HCT116 (cell line): ENCODE data around the gene APOOL. TPM values are rescaled to one million over a fixed set of nuclear protein-coding genes. Genes with fewer than 3 reads are reported as not detected.

Source experiments
- ATAC-seq: fragments of 200-7000 bp; cut with Tn5 transposase; 2 replicates; pipeline ENCODE4 v1.9.1; 2020; ENCODE audit warnings: mild to moderate bottlenecking, moderate library complexity
- BruUV-seq: library from RNA; stranded (reverse); fragments of 400-500 nt; replicated peaks from 2 replicates; lab custom pipeline; 2021; lab: Mats Ljungman, UMichigan
- CTCF ChIA-PET: fragments of 300-600 bp; sonication (Branson Sonifier 250); formaldehyde crosslinking; loops from one replicate; lab custom pipeline; 2021; ENCODE audit warnings: antibody characterized with exemption; lab: Charles Lee
- POLR2A ChIA-PET: fragments of 300-600, 350-600 bp; sonication (Branson Sonifier 250); formaldehyde crosslinking; loops from one replicate; lab custom pipeline; 2021; ENCODE audit warnings: antibody characterized with exemption; lab: Charles Lee
- RAD21 ChIA-PET, 2 experiments: fragments of 300-600 bp; sonication (Branson Sonifier 250); formaldehyde crosslinking; loops; one replicate each; lab custom pipeline; 2023; ENCODE audit warnings: low total read pairs in 2 of 2; ENCODE audit not compliant: uncharacterized antibody in 2 of 2, unreplicated experiment in 2 of 2, low non-redundant PET in 1 of 2; lab: Charles Lee
- DNase-seq: peaks from one replicate; pipeline ENCODE4 v3.0.0-alpha.2; 2010; ENCODE audit warnings: low read depth, low spot score
- H2AFZ ChIP-seq: fragments of 200-600 bp; shearing (Covaris generic), sonication (generic); 2 replicates; pipeline ENCODE4 v1.6.1; 2017; ENCODE audit warnings: low read depth, mixed run types, mixed read lengths, antibody characterized with exemption, low read length; ENCODE audit not compliant: poor library complexity, severe bottlenecking
- H3K27ac ChIP-seq: 2 replicates; pipeline ENCODE4 v1.5.1; 2012; ENCODE audit warnings: low read depth, low read length
- H3K27me3 ChIP-seq: fragments of 200-600 bp; sonication (generic); 2 replicates; pipeline ENCODE4 v1.6.1; 2016; ENCODE audit warnings: mixed run types, low read length, mixed read lengths; ENCODE audit not compliant: insufficient read depth
- H3K36me3 ChIP-seq, 2 experiments: fragments of 200-500 bp in 1 of 2; fragments of 200-600 bp in 1 of 2; sonication (Bioruptor generic) in 1 of 2; sonication (generic) in 1 of 2; 2 replicates each; pipeline versions ENCODE4 v1.5.1 to v1.6.1; 2014 to 2016; ENCODE audit warnings: low read length in 2 of 2, inconsistent platforms in 1 of 2, mixed read lengths in 1 of 2, mixed run types in 1 of 2; ENCODE audit not compliant: insufficient read depth in 2 of 2, control insufficient read depth in 1 of 2
- H3K4me1 ChIP-seq, 2 experiments: fragments of 200-600 bp in 1 of 2; sonication (generic) in 1 of 2; 2 replicates each; pipeline versions ENCODE4 v1.5.1 to v1.6.1; 2012 to 2017; ENCODE audit warnings: low read length in 2 of 2, inconsistent platforms in 1 of 2, mild to moderate bottlenecking in 1 of 2, mixed read lengths in 1 of 2, mixed run types in 1 of 2, moderate library complexity in 1 of 2; ENCODE audit not compliant: insufficient read depth in 2 of 2, control insufficient read depth in 1 of 2
- H3K4me2 ChIP-seq: fragments of 200-600 bp; sonication (generic); 2 replicates; pipeline ENCODE4 v1.6.1; 2017; ENCODE audit warnings: mixed run types, low read length, mixed read lengths
- H3K4me3 ChIP-seq, 2 experiments: fragments of 200-600 bp in 1 of 2; sonication (generic) in 1 of 2; replicated peaks in 1 of 2; 2 replicates each; pipeline ENCODE4 v1.5.1; 2011 to 2016; ENCODE audit warnings: low read length in 2 of 2, control low read depth in 1 of 2, low read depth in 1 of 2, mild to moderate bottlenecking in 1 of 2, mixed read lengths in 1 of 2, mixed run types in 1 of 2
- H3K79me2 ChIP-seq: fragments of 200-600 bp; sonication (generic); 2 replicates; pipeline ENCODE4 v1.6.1; 2017; ENCODE audit warnings: mild to moderate bottlenecking, mixed run types, low read length, moderate library complexity, mixed read lengths; ENCODE audit not compliant: insufficient read depth
- H3K9ac ChIP-seq: fragments of 200-600 bp; sonication (generic); 2 replicates; pipeline ENCODE4 v1.6.1; 2016; ENCODE audit warnings: low read length, mixed read lengths
- H3K9me2 ChIP-seq: fragments of 200-600 bp; sonication (generic), shearing (Covaris generic); 2 replicates; pipeline ENCODE4 v1.6.1; 2017; ENCODE audit warnings: mixed run types, mild to moderate bottlenecking, moderate library complexity; ENCODE audit not compliant: insufficient read depth
- H3K9me3 ChIP-seq, 2 experiments: fragments of 200-500 bp in 1 of 2; fragments of 200-600 bp in 1 of 2; sonication (Bioruptor generic) in 1 of 2; sonication (generic) in 1 of 2; 2 replicates each; pipeline ENCODE4 v1.6.1; 2014 to 2017; ENCODE audit warnings: low read length in 2 of 2, mixed read lengths in 2 of 2, inconsistent platforms in 1 of 2, low read depth in 1 of 2, mild to moderate bottlenecking in 1 of 2, mixed run types in 1 of 2, moderate library complexity in 1 of 2; ENCODE audit not compliant: control insufficient read depth in 1 of 2, insufficient read depth in 1 of 2
- H4K20me1 ChIP-seq: fragments of 200-600 bp; sonication (generic), shearing (Covaris generic); 2 replicates; pipeline ENCODE4 v1.6.1; 2017; ENCODE audit warnings: mixed run types, mild to moderate bottlenecking, moderate library complexity; ENCODE audit not compliant: insufficient read depth
- ATF3 ChIP-seq: IDR thresholded peaks from 2 replicates; pipeline ENCODE4 v1.6.1; 2012
- CBX3 ChIP-seq: IDR thresholded peaks from 2 replicates; pipeline ENCODE4 v1.6.1; 2012; ENCODE audit warnings: low read depth
- EGR1 ChIP-seq: IDR thresholded peaks from 2 replicates; pipeline ENCODE4 v1.6.1; 2012; ENCODE audit warnings: low read depth
- ELF1 ChIP-seq: IDR thresholded peaks from 2 replicates; pipeline ENCODE4 v1.6.1; 2012; ENCODE audit warnings: low read depth, borderline replicate concordance
- JUND ChIP-seq: IDR thresholded peaks from 2 replicates; pipeline ENCODE4 v1.6.1; 2012
- POLR2A ChIP-seq: IDR thresholded peaks from 2 replicates; pipeline ENCODE4 v1.7.0; 2011; ENCODE audit warnings: borderline replicate concordance; ENCODE audit not compliant: insufficient read depth, insufficient read length; ENCODE audit errors: extremely low read depth
- POLR2AphosphoS5 ChIP-seq: IDR thresholded peaks from 2 replicates; pipeline ENCODE4 v1.6.1; 2011; ENCODE audit warnings: mild to moderate bottlenecking, low read depth, low read length, moderate library complexity
- SIN3A ChIP-seq: IDR thresholded peaks from 2 replicates; pipeline ENCODE4 v1.6.1; 2012; ENCODE audit warnings: low read depth
- SP1 ChIP-seq: IDR thresholded peaks from 2 replicates; pipeline ENCODE4 v1.6.1; 2012; ENCODE audit warnings: low read depth
- TCF7L2 ChIP-seq: IDR thresholded peaks from 2 replicates; pipeline ENCODE4 v1.7.0; 2011; ENCODE audit warnings: borderline replicate concordance, inconsistent platforms; ENCODE audit not compliant: insufficient read depth, insufficient read length; ENCODE audit errors: extremely low read depth
- YY1 ChIP-seq: IDR thresholded peaks from 2 replicates; pipeline ENCODE4 v1.6.1; 2011; ENCODE audit warnings: low read length, low read depth, moderate library complexity, mild to moderate bottlenecking; ENCODE audit not compliant: insufficient replicate concordance; ENCODE audit errors: extremely low read depth
- ZFX ChIP-seq: fragments of 450-650 bp; IDR thresholded peaks from 2 replicates; pipeline ENCODE4 v1.6.1; 2017
- intact Hi-C: fragments of 100-400 bp; cut with micrococcal nuclease; formaldehyde crosslinking; loops from 2 replicates; pipeline ENCODE4 v1.10.0; 2022
- total RNA-seq: library from RNA; stranded (reverse); gene quantifications from one replicate; pipeline ENCODE4 v1.2.1, GENCODE V29; 2021; ENCODE audit not compliant: unreplicated experiment
- TF ChIP-seq, protein P1 (sequence below): IDR thresholded peaks from 2 replicates; pipeline ENCODE4 v1.6.1; 2012
- TF ChIP-seq, protein P2 (sequence below), 3 experiments: fragments of 200-600 bp in 1 of 3; sonication (generic) in 1 of 3; IDR thresholded peaks in 2 of 3; conservative IDR thresholded peaks in 1 of 3; 2 replicates each; pipeline ENCODE4 v1.5.1; 2012 to 2017; ENCODE audit warnings: low read depth in 2 of 3, low read length in 2 of 3, antibody characterized with exemption in 1 of 3, borderline replicate concordance in 1 of 3, control low read depth in 1 of 3, mild to moderate bottlenecking in 1 of 3, mixed read lengths in 1 of 3, mixed run types in 1 of 3, moderate library complexity in 1 of 3; ENCODE audit not compliant: insufficient read depth in 1 of 3
- TF ChIP-seq, protein P3 (sequence below): IDR thresholded peaks from 2 replicates; pipeline ENCODE4 v1.6.1; 2012; ENCODE audit warnings: low read depth

Gene APOOL
- total RNA-seq, 1 experiment from 2014 or later, result 24.5 TPM

GRCh38 chrX:85017721-85018120, 14.0 kb downstream of the APOOL start:
- ChIA-PET CTCF (no interaction called here), RAD21 (no interaction called here), POLR2A (no interaction called here)
- Histone ChIP-seq H3K27ac (no peak overlapping the region), H3K9me3 (no peaks in the 10 kb centered on the region), H3K79me2 (peaks cover 25% of the 10 kb centered on the region), H3K36me3 (no peaks in the 10 kb centered on the region), H3K4me2 (no peak overlapping the region), H3K9ac (no peak overlapping the region), H3K4me1 (no peaks in the 10 kb centered on the region), H2AFZ (no peak overlapping the region), H4K20me1 (no peaks in the 10 kb centered on the region), H3K9me2 (no peaks in the 10 kb centered on the region), H3K27me3 (no peaks in the 10 kb centered on the region), H3K4me3 (no peak overlapping the region)
- no peak for DNase-seq
- no peak for ATAC-seq
- intact Hi-C loops, result no loop called here
- BruUV-seq, result no TSS peak
- TF ChIP-seq, protein P1, sequence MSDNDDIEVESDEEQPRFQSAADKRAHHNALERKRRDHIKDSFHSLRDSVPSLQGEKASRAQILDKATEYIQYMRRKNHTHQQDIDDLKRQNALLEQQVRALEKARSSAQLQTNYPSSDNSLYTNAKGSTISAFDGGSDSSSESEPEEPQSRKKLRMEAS, result no peak
- TF ChIP-seq ZFX (no peak), CBX3 (no peak), ELF1 (no peak), SP1 (no peak), ATF3 (no peak), TCF7L2 (no peak), YY1 (no peak), JUND (no peak), EGR1 (no peak), POLR2A (no peak), POLR2AphosphoS5 (no peak), SIN3A (no peak)
- TF ChIP-seq, protein P2, sequence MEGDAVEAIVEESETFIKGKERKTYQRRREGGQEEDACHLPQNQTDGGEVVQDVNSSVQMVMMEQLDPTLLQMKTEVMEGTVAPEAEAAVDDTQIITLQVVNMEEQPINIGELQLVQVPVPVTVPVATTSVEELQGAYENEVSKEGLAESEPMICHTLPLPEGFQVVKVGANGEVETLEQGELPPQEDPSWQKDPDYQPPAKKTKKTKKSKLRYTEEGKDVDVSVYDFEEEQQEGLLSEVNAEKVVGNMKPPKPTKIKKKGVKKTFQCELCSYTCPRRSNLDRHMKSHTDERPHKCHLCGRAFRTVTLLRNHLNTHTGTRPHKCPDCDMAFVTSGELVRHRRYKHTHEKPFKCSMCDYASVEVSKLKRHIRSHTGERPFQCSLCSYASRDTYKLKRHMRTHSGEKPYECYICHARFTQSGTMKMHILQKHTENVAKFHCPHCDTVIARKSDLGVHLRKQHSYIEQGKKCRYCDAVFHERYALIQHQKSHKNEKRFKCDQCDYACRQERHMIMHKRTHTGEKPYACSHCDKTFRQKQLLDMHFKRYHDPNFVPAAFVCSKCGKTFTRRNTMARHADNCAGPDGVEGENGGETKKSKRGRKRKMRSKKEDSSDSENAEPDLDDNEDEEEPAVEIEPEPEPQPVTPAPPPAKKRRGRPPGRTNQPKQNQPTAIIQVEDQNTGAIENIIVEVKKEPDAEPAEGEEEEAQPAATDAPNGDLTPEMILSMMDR (IDR thresholded peaks at IDR 0.05 in 2 of 3, conservative IDR thresholded peaks at IDR 0.05 in 1 of 3; ENCODE audit: borderline replicate concordance in 1 of 3, insufficient read depth in 1 of 3, low read depth in 2 of 3, low read length in 2 of 3), result no peak
- TF ChIP-seq, protein P3, sequence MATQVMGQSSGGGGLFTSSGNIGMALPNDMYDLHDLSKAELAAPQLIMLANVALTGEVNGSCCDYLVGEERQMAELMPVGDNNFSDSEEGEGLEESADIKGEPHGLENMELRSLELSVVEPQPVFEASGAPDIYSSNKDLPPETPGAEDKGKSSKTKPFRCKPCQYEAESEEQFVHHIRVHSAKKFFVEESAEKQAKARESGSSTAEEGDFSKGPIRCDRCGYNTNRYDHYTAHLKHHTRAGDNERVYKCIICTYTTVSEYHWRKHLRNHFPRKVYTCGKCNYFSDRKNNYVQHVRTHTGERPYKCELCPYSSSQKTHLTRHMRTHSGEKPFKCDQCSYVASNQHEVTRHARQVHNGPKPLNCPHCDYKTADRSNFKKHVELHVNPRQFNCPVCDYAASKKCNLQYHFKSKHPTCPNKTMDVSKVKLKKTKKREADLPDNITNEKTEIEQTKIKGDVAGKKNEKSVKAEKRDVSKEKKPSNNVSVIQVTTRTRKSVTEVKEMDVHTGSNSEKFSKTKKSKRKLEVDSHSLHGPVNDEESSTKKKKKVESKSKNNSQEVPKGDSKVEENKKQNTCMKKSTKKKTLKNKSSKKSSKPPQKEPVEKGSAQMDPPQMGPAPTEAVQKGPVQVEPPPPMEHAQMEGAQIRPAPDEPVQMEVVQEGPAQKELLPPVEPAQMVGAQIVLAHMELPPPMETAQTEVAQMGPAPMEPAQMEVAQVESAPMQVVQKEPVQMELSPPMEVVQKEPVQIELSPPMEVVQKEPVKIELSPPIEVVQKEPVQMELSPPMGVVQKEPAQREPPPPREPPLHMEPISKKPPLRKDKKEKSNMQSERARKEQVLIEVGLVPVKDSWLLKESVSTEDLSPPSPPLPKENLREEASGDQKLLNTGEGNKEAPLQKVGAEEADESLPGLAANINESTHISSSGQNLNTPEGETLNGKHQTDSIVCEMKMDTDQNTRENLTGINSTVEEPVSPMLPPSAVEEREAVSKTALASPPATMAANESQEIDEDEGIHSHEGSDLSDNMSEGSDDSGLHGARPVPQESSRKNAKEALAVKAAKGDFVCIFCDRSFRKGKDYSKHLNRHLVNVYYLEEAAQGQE, result no peak
